ENCODE results near the gene ADAMTS19.

The ADAMTS19 gene

GRCh38 chr5:129687941-129688340 lies 227.8 kb downstream of the ADAMTS19 start:
- DNase-seq = no peak

- no peak for DNase-seq
These were observed 228.9 kb downstream of the ADAMTS19 start for GRCh38 chr5:129689045-129689444.

GRCh38 chr5:129691220-129691619 lies 231.1 kb downstream of the ADAMTS19 start:
- DNase-seq = no peak

GRCh38 chr5:129696636-129697035 lies 236.5 kb downstream of the ADAMTS19 start:
- DNase-seq = no peak

GRCh38 chr5:129698661-129699060 lies 238.6 kb downstream of the ADAMTS19 start:
- DNase-seq = no peak

- no peak for DNase-seq
These were observed 256.1 kb downstream of the ADAMTS19 start for GRCh38 chr5:129716235-129716634.

- no peak for DNase-seq
These were observed 256.6 kb downstream of the ADAMTS19 start for GRCh38 chr5:129716651-129717050.

GRCh38 chr5:129717751-129718310 lies 257.7 kb downstream of the ADAMTS19 start:
- no peak for DNase-seq

GRCh38 chr5:129718471-129719090 lies 258.5 kb downstream of the ADAMTS19 start:
- no peak for DNase-seq

- DNase-seq = no peak
These were observed 264.1 kb downstream of the ADAMTS19 start for GRCh38 chr5:129724222-129724621.

- DNase-seq = no peak
These were observed 264.5 kb downstream of the ADAMTS19 start for GRCh38 chr5:129724647-129725046.

GRCh38 chr5:129739773-129740172 lies 279.7 kb downstream of the ADAMTS19 start:
- no peak for DNase-seq

- DNase-seq = no peak
These were observed 283.6 kb downstream of the ADAMTS19 start for GRCh38 chr5:129743541-129744187.

- DNase-seq = no peak
These were observed 285.9 kb downstream of the ADAMTS19 start for GRCh38 chr5:129745997-129746396.

GRCh38 chr5:129746876-129747275 lies 286.8 kb downstream of the ADAMTS19 start:
- DNase-seq = no peak

- DNase-seq = no peak
These were observed 287.7 kb downstream of the ADAMTS19 start, which contains the start of gene MINAR2 for GRCh38 chr5:129747572-129748407. Gene MINAR2 (plus strand): TSS chr5:129748094. CDS start chr5:129748191, 97 bp downstream.

GRCh38 chr5:129748913-129749880 lies 289.1 kb downstream of the ADAMTS19 start:
- DNase-seq = no peak

GRCh38 chr5:129760636-129761325 lies 300.7 kb downstream of the ADAMTS19 start:
- DNase-seq = no peak

- DNase-seq = no peak
These were observed 303.6 kb downstream of the ADAMTS19 start for GRCh38 chr5:129763651-129764050.

GRCh38 chr5:129766798-129767197 lies 306.7 kb downstream of the ADAMTS19 start:
- DNase-seq = no peak

- peak; percentile 69 for DNase-seq
These were observed 307.9 kb downstream of the ADAMTS19 start for GRCh38 chr5:129767927-129768380.

All from CD4-positive, alpha-beta T cell treated with Interleukin-21 for 1 hour (primary cell).